GM10266 (cell line): ENCODE data around the gene KLF4.
"Not testable (repeated sequence)": the region's sequence is repeated elsewhere in the genome, so short reads cannot be mapped to it uniquely, and the experiment has no call there.

ENCODE experiments used
- DNase-seq: peaks from one replicate; pipeline ENCODE4 v3.0.0; 2012; ENCODE audit errors: extremely low spot score
- CTCF ChIP-seq: IDR thresholded peaks from 2 replicates; pipeline ENCODE4 v1.5.1; 2012; ENCODE audit warnings: mild to moderate bottlenecking, low read depth; ENCODE audit not compliant: control insufficient read depth, insufficient read depth; ENCODE audit errors: missing control alignments

KLF4 gene

GRCh38 chr9:107491081-107492053 is 1.8 kb upstream of the KLF4 start:
- DNase-seq, result no peak
- TF ChIP-seq CTCF, result no peak

- not testable (repeated sequence) for DNase-seq
These were observed 1.0 kb upstream of the KLF4 start for GRCh38 chr9:107490606-107490970.

GRCh38 chr9:107489144-107489673 is 360 bp downstream of the KLF4 start:
- no peak for TF ChIP-seq CTCF
- DNase-seq, result no peak

- DNase-seq, result no peak
These were observed 1.0 kb downstream of the KLF4 start for GRCh38 chr9:107488375-107489143.

GRCh38 chr9:107487521-107488374 is 1.8 kb downstream of the KLF4 start:
- DNase-seq, result no peak
- peak; percentile 44 for TF ChIP-seq CTCF

More at GRCh38 chr9:107488375-107489143, 1.0 kb downstream of the KLF4 start:
- TF ChIP-seq CTCF, result no peak

- TF ChIP-seq CTCF, result no peak
- DNase-seq, result no peak
These were observed 2.7 kb downstream of the KLF4 start for GRCh38 chr9:107486674-107487520.
